Activated naive CD4-positive, alpha-beta T cell treated with anti-CD3 and anti-CD28 coated beads, Interleukin-2, amount 10 ng/mL, durations not matched to agents 7 days and 5 days (primary cell): ENCODE data around the gene MACROD1.
"Not testable (repeated sequence)": the region's sequence is repeated elsewhere in the genome, so short reads cannot be mapped to it uniquely, and the experiment has no call there.

Experiments
- CTCF ChIA-PET: fragments of 350-600 bp; sonication (Branson Sonifier 250); formaldehyde crosslinking; loops from one replicate; lab custom pipeline; 2021; ENCODE audit warnings: antibody characterized with exemption; lab: Charles Lee
- DNase-seq: peaks from one replicate; pipeline ENCODE4 v3.0.0-alpha.2; 2020
- H3K27ac Mint-ChIP-seq: one replicate; pipeline ENCODE4 v1.8.0; 2021; ENCODE audit warnings: mild to moderate bottlenecking, moderate library complexity, mixed read lengths
- H3K27me3 Mint-ChIP-seq: one replicate; pipeline ENCODE4 v1.8.0; 2021; ENCODE audit warnings: mild to moderate bottlenecking, mixed read lengths
- H3K36me3 Mint-ChIP-seq: one replicate; pipeline ENCODE4 v1.8.0; 2021; ENCODE audit warnings: mixed read lengths
- H3K4me1 Mint-ChIP-seq: one replicate; pipeline ENCODE4 v1.8.0; 2021; ENCODE audit warnings: mixed read lengths
- H3K4me3 Mint-ChIP-seq: one replicate; pipeline ENCODE4 v1.8.0; 2021; ENCODE audit warnings: mild to moderate bottlenecking, moderate library complexity, mixed read lengths
- H3K9me3 Mint-ChIP-seq: one replicate; pipeline ENCODE4 v1.8.0; 2021; ENCODE audit warnings: mixed read lengths

Gene MACROD1

GRCh38 chr11:63966444-63966843, 199.5 kb downstream of the MACROD1 start:
- CTCF ChIA-PET = interaction anchor here (1.1 kb wide), 1 partner anchor 129 kb away, joined by 3 read pairs; no protein-coding TSS in a partner anchor
- DNase-seq = no peak
- Mint-ChIP-seq H3K36me3 (no peaks in the 10 kb centered on the region), H3K9me3 (no peaks in the 10 kb centered on the region), H3K27ac (no peak overlapping the region), H3K4me3 (no peak overlapping the region), H3K27me3 (peaks cover 21% of the 10 kb centered on the region), H3K4me1 (peaks cover 8% of the 10 kb centered on the region)

- CTCF ChIA-PET = interaction anchor here (2.5 kb wide), 1 partner anchor 127 kb away, joined by 6 read pairs; no protein-coding TSS in a partner anchor
- H3K27ac Mint-ChIP-seq, H3K27me3 Mint-ChIP-seq, H3K9me3 Mint-ChIP-seq, H3K36me3 Mint-ChIP-seq, DNase-seq, H3K4me3 Mint-ChIP-seq: not testable (repeated sequence)
- H3K4me1 Mint-ChIP-seq = peaks cover 18% of the 10 kb centered on the region
These were observed 202.0 kb downstream of the MACROD1 start for GRCh38 chr11:63963895-63964294.

- Mint-ChIP-seq H3K9me3 (no peaks in the 10 kb centered on the region), H3K4me1 (peaks cover 26% of the 10 kb centered on the region), H3K27ac (no peak overlapping the region), H3K4me3 (no peak overlapping the region), H3K27me3 (peaks cover 4% of the 10 kb centered on the region), H3K36me3 (peaks cover 3% of the 10 kb centered on the region)
- peak; percentile 57 for DNase-seq
- CTCF ChIA-PET = interaction anchor here (1.0 to 3.2 kb wide), 4 partner anchors 11 to 124 kb away, joined by 3 to 12 read pairs (median 5); no protein-coding TSS in a partner anchor
These were observed 204.1 kb downstream of the MACROD1 start for GRCh38 chr11:63961608-63962412.

- CTCF ChIA-PET = interaction anchor here (1.2 to 1.8 kb wide), 3 partner anchors 8 to 52 kb away, joined by 3 to 8 read pairs (median 4); no protein-coding TSS in a partner anchor
- Mint-ChIP-seq H3K4me1 (peaks cover 34% of the 10 kb centered on the region), H3K27ac (no peak overlapping the region), H3K9me3 (no peaks in the 10 kb centered on the region), H3K27me3 (peaks cover 4% of the 10 kb centered on the region), H3K36me3 (peaks cover 33% of the 10 kb centered on the region), H3K4me3 (no peak overlapping the region)
- DNase-seq = no peak
These were observed 207.9 kb downstream of the MACROD1 start for GRCh38 chr11:63958008-63958407.

GRCh38 chr11:63952570-63952969, 213.3 kb downstream of the MACROD1 start:
- Mint-ChIP-seq H3K36me3 (peaks cover 53% of the 10 kb centered on the region), H3K4me1 (peaks cover 34% of the 10 kb centered on the region), H3K27ac (peak overlapping the region; percentile 85), H3K27me3 (no peaks in the 10 kb centered on the region), H3K4me3 (peak overlapping the region; percentile 44), H3K9me3 (no peaks in the 10 kb centered on the region)
- no peak for DNase-seq
- CTCF ChIA-PET = interaction anchor here (1.1 to 4.7 kb wide), 4 partner anchors 9 to 184 kb away, joined by 4 to 23 read pairs (median 6); partner anchors contain the start of gene ZFTA

GRCh38 chr11:63951779-63952536, 214.0 kb downstream of the MACROD1 start:
- peaks cover 50% of the 10 kb centered on the region for H3K36me3 Mint-ChIP-seq
- H3K27me3 Mint-ChIP-seq = no peaks in the 10 kb centered on the region
- DNase-seq = peak; percentile 76
- CTCF ChIA-PET = interaction anchor here (1.0 to 4.7 kb wide), 9 partner anchors 8 to 183 kb away, joined by 3 to 23 read pairs (median 4); partner anchors contain the start of genes RCOR2 and ZFTA
- no peaks in the 10 kb centered on the region for H3K9me3 Mint-ChIP-seq
- H3K4me3 Mint-ChIP-seq = peak overlapping the region; percentile 44
- H3K27ac Mint-ChIP-seq = peak overlapping the region; percentile 85
- H3K4me1 Mint-ChIP-seq = peaks cover 33% of the 10 kb centered on the region
